Ishikawa (cell line): ENCODE results near the gene HPF1.

Experiments
- CEBPB ChIP-seq: IDR thresholded peaks from 2 replicates; pipeline ENCODE4 v1.6.1; 2012
- CREB1 ChIP-seq: IDR thresholded peaks from 2 replicates; pipeline ENCODE4 v1.6.1; 2012; ENCODE audit warnings: low read depth
- EGR1 ChIP-seq: IDR thresholded peaks from 2 replicates; pipeline ENCODE4 v1.6.1; 2012
- EP300 ChIP-seq: IDR thresholded peaks from 2 replicates; pipeline ENCODE4 v1.6.1; 2012; ENCODE audit warnings: borderline replicate concordance
- FOXM1 ChIP-seq: IDR thresholded peaks from 2 replicates; pipeline ENCODE4 v1.6.1; 2012; ENCODE audit warnings: low read depth, borderline replicate concordance
- MAX ChIP-seq: IDR thresholded peaks from 2 replicates; pipeline ENCODE4 v1.6.1; 2012
- NFIC ChIP-seq: IDR thresholded peaks from 2 replicates; pipeline ENCODE4 v1.6.1; 2012
- TAF1 ChIP-seq: IDR thresholded peaks from 2 replicates; pipeline ENCODE4 v1.6.1; 2012; ENCODE audit warnings: low read depth, mild to moderate bottlenecking
- TCF12 ChIP-seq: IDR thresholded peaks from 2 replicates; pipeline ENCODE4 v1.6.1; 2012; ENCODE audit warnings: low read depth
- YY1 ChIP-seq: IDR thresholded peaks from 2 replicates; pipeline ENCODE4 v1.6.1; 2012; ENCODE audit warnings: low read depth
- ZBTB7A ChIP-seq: IDR thresholded peaks from 2 replicates; pipeline ENCODE4 v1.6.1; 2012; ENCODE audit warnings: low read depth
- TF ChIP-seq, protein P1 (sequence below): IDR thresholded peaks from 2 replicates; pipeline ENCODE4 v1.6.1; 2012; ENCODE audit warnings: low read depth, mild to moderate bottlenecking

DNA sequence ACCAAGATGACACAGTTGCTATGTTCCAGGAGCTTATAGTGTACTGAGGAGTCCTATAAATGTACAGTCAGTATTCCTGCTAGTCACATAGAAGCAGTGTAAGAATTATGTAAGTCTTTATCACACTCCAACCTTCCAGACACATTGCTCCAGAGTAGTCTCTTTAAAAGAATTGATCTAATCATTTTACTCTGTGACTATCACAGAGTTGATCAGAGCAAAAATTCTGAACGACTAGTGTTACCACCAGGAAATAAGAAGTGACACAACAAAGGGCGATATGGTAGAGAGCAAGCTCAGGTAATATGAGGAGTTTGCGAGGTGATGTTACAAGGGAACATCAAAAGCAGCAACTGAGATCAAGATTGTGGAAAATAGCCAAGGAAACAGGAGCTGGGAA, 9.0 kb upstream of the HPF1 start:
- no peak for TF ChIP-seq MAX
- TF ChIP-seq FOXM1, result no peak
- TF ChIP-seq EP300, result no peak
- no peak for TF ChIP-seq YY1
- no peak for TF ChIP-seq CREB1
- TF ChIP-seq, protein P1, sequence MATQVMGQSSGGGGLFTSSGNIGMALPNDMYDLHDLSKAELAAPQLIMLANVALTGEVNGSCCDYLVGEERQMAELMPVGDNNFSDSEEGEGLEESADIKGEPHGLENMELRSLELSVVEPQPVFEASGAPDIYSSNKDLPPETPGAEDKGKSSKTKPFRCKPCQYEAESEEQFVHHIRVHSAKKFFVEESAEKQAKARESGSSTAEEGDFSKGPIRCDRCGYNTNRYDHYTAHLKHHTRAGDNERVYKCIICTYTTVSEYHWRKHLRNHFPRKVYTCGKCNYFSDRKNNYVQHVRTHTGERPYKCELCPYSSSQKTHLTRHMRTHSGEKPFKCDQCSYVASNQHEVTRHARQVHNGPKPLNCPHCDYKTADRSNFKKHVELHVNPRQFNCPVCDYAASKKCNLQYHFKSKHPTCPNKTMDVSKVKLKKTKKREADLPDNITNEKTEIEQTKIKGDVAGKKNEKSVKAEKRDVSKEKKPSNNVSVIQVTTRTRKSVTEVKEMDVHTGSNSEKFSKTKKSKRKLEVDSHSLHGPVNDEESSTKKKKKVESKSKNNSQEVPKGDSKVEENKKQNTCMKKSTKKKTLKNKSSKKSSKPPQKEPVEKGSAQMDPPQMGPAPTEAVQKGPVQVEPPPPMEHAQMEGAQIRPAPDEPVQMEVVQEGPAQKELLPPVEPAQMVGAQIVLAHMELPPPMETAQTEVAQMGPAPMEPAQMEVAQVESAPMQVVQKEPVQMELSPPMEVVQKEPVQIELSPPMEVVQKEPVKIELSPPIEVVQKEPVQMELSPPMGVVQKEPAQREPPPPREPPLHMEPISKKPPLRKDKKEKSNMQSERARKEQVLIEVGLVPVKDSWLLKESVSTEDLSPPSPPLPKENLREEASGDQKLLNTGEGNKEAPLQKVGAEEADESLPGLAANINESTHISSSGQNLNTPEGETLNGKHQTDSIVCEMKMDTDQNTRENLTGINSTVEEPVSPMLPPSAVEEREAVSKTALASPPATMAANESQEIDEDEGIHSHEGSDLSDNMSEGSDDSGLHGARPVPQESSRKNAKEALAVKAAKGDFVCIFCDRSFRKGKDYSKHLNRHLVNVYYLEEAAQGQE, result no peak
- TF ChIP-seq EGR1, result no peak
- no peak for TF ChIP-seq TCF12
- no peak for TF ChIP-seq TAF1
- no peak for TF ChIP-seq NFIC
- no peak for TF ChIP-seq CEBPB
- TF ChIP-seq ZBTB7A, result no peak
